ENCODE results near the gene KNTC1.

KNTC1 gene

GRCh38 chr12:122610911-122611310 is 83.9 kb downstream of the KNTC1 start:
- H3K9ac ChIP-seq: no peak overlapping the region

GRCh38 chr12:122614839-122615238 is 87.8 kb downstream of the KNTC1 start:
- H3K27me3 ChIP-seq (ENCODE audit: insufficient read depth, low read depth): no peaks in the 10 kb centered on the region
- no peak for TF ChIP-seq CTCF (conservative IDR thresholded peaks at IDR 0.05; ENCODE audit: low read depth, low read length)
- H2AFZ ChIP-seq (ENCODE audit: low read depth): no peak overlapping the region
- no peak overlapping the region for H3K4me2 ChIP-seq
- H3K4me1 ChIP-seq (ENCODE audit: low read depth, poor library complexity, severe bottlenecking): no peaks in the 10 kb centered on the region
- no peaks in the 10 kb centered on the region; the same call in 1 of the 2 replicates for H3K36me3 ChIP-seq (ENCODE audit: insufficient read depth)
- H4K20me1 ChIP-seq (ENCODE audit: insufficient read depth): no peaks in the 10 kb centered on the region
- no peak overlapping the region for H3K4me3 ChIP-seq (IDR thresholded peaks at IDR 0.05; ENCODE audit: insufficient read depth, low read depth, low read length)
- no peaks in the 10 kb centered on the region for H3K79me2 ChIP-seq (ENCODE audit: insufficient read depth, low read depth)
- H3K27ac ChIP-seq: no peak overlapping the region
- H3K9ac ChIP-seq: no peak overlapping the region

More at GRCh38 chr12:122610911-122611310, 83.9 kb downstream of the KNTC1 start:
- Histone ChIP-seq H3K4me1 (ENCODE audit: low read depth, poor library complexity, severe bottlenecking) (no peaks in the 10 kb centered on the region), H3K36me3 (ENCODE audit: insufficient read depth) (no peaks in the 10 kb centered on the region; the same call in 1 of the 2 replicates), H3K4me2 (no peak overlapping the region), H3K4me3 (IDR thresholded peaks at IDR 0.05; ENCODE audit: insufficient read depth, low read depth, low read length) (no peak overlapping the region), H3K27me3 (ENCODE audit: insufficient read depth, low read depth) (no peaks in the 10 kb centered on the region), H4K20me1 (ENCODE audit: insufficient read depth) (no peaks in the 10 kb centered on the region), H2AFZ (ENCODE audit: low read depth) (no peak overlapping the region), H3K79me2 (ENCODE audit: insufficient read depth, low read depth) (no peaks in the 10 kb centered on the region), H3K27ac (no peak overlapping the region)
- TF ChIP-seq CTCF (conservative IDR thresholded peaks at IDR 0.05; ENCODE audit: low read depth, low read length): no peak

GRCh38 chr12:122615780-122616179 is 88.7 kb downstream of the KNTC1 start:
- no peak overlapping the region for H3K27ac ChIP-seq
- H3K27me3 ChIP-seq (ENCODE audit: insufficient read depth, low read depth): no peaks in the 10 kb centered on the region
- no peaks in the 10 kb centered on the region for H3K79me2 ChIP-seq (ENCODE audit: insufficient read depth, low read depth)
- H3K9ac ChIP-seq: no peak overlapping the region
- no peaks in the 10 kb centered on the region; the same call in 1 of the 2 replicates for H3K36me3 ChIP-seq (ENCODE audit: insufficient read depth)
- no peaks in the 10 kb centered on the region for H4K20me1 ChIP-seq (ENCODE audit: insufficient read depth)
- H2AFZ ChIP-seq (ENCODE audit: low read depth): no peak overlapping the region
- no peaks in the 10 kb centered on the region for H3K4me1 ChIP-seq (ENCODE audit: low read depth, poor library complexity, severe bottlenecking)
- H3K4me2 ChIP-seq: no peak overlapping the region
- TF ChIP-seq CTCF (conservative IDR thresholded peaks at IDR 0.05; ENCODE audit: low read depth, low read length): no peak
- no peak overlapping the region for H3K4me3 ChIP-seq (IDR thresholded peaks at IDR 0.05; ENCODE audit: insufficient read depth, low read depth, low read length)

- no peak overlapping the region for H3K27ac ChIP-seq
- no peaks in the 10 kb centered on the region for H4K20me1 ChIP-seq (ENCODE audit: insufficient read depth)
- H3K4me3 ChIP-seq (IDR thresholded peaks at IDR 0.05; ENCODE audit: insufficient read depth, low read depth, low read length): no peak overlapping the region
- H2AFZ ChIP-seq (ENCODE audit: low read depth): no peak overlapping the region
- H3K27me3 ChIP-seq (ENCODE audit: insufficient read depth, low read depth): no peaks in the 10 kb centered on the region
- H3K4me2 ChIP-seq: no peak overlapping the region
- no peak overlapping the region for H3K9ac ChIP-seq
- TF ChIP-seq CTCF (conservative IDR thresholded peaks at IDR 0.05; ENCODE audit: low read depth, low read length): no peak
- H3K36me3 ChIP-seq (ENCODE audit: insufficient read depth): no peaks in the 10 kb centered on the region
- no peaks in the 10 kb centered on the region for H3K4me1 ChIP-seq (ENCODE audit: low read depth, poor library complexity, severe bottlenecking)
- no peaks in the 10 kb centered on the region for H3K79me2 ChIP-seq (ENCODE audit: insufficient read depth, low read depth)
Measured at GRCh38 chr12:122635471-122635870, 108.4 kb downstream of the KNTC1 start.

Data from KMS-11 (cell line).